Neural progenitor cell (in vitro differentiated cells): ENCODE data around the gene POLR2H. TPM values are rescaled to one million over a fixed set of nuclear protein-coding genes. Genes with fewer than 3 reads are reported as not detected.
A peak's percentile ranks its signal among the peaks of the same experiment; 100 is the strongest.

Experiments
- DNase-seq: peaks from one replicate; pipeline ENCODE4 v3.0.0-alpha.2; 2016; ENCODE audit warnings: low spot score
- H2AFZ ChIP-seq: fragments of 200-600 bp; sonication (generic); replicated peaks from 2 replicates; pipeline ENCODE4 v1.6.1; 2016; ENCODE audit warnings: antibody characterized with exemption
- H3F3A ChIP-seq: fragments of 200-600 bp; sonication (generic); 2 replicates; pipeline ENCODE4 v1.6.1; 2016; ENCODE audit warnings: antibody characterized with exemption, low read depth
- H3K27ac ChIP-seq: fragments of 200-600 bp; sonication (generic); 2 replicates; pipeline ENCODE4 v1.5.1; 2016; ENCODE audit warnings: mild to moderate bottlenecking
- H3K27me3 ChIP-seq: fragments of 200-600 bp; sonication (generic); 2 replicates; pipeline ENCODE4 v1.6.1; 2016; ENCODE audit warnings: mild to moderate bottlenecking, moderate library complexity
- H3K36me3 ChIP-seq: fragments of 200-600 bp; sonication (generic); 2 replicates; pipeline ENCODE4 v1.5.1; 2016
- H3K4me1 ChIP-seq: fragments of 200-600 bp; sonication (generic); 2 replicates; pipeline ENCODE4 v1.6.1; 2016; ENCODE audit warnings: mixed run types
- H3K4me2 ChIP-seq: fragments of 200-600 bp; sonication (generic); 2 replicates; pipeline ENCODE4 v1.6.1; 2016
- H3K4me3 ChIP-seq: fragments of 200-600 bp; sonication (generic); 2 replicates; pipeline ENCODE4 v1.5.1; 2016
- H3K79me2 ChIP-seq: fragments of 200-600 bp; sonication (generic); 2 replicates; pipeline ENCODE4 v1.6.1; 2016; ENCODE audit warnings: low read depth
- H3K9ac ChIP-seq: fragments of 200-600 bp; sonication (generic); 2 replicates; pipeline ENCODE4 v1.6.1; 2016
- H3K9me3 ChIP-seq: fragments of 200-600 bp; sonication (generic); 2 replicates; pipeline ENCODE4 v1.5.1; 2016; ENCODE audit warnings: low read depth
- H4K20me1 ChIP-seq: fragments of 200-600 bp; sonication (generic); 2 replicates; pipeline ENCODE4 v1.6.1; 2016; ENCODE audit warnings: low read depth
- H3K27ac Mint-ChIP-seq: 3 replicates; pipeline ENCODE4 v1.8.0; 2021; ENCODE audit warnings: mixed read lengths
- H3K27me3 Mint-ChIP-seq: 2 replicates; pipeline ENCODE4 v1.8.0; 2022; ENCODE audit warnings: low read depth, mild to moderate bottlenecking, inconsistent platforms, moderate library complexity, mixed read lengths; ENCODE audit not compliant: insufficient read depth
- H3K36me3 Mint-ChIP-seq: 3 replicates; pipeline ENCODE4 v1.8.0; 2021; ENCODE audit warnings: mixed read lengths
- H3K4me1 Mint-ChIP-seq: 3 replicates; pipeline ENCODE4 v1.8.0; 2021; ENCODE audit warnings: mixed read lengths
- H3K4me3 Mint-ChIP-seq: 3 replicates; pipeline ENCODE4 v1.8.0; 2021; ENCODE audit warnings: mild to moderate bottlenecking, moderate library complexity, mixed read lengths
- H3K9me3 Mint-ChIP-seq: 3 replicates; pipeline ENCODE4 v1.8.0; 2020; ENCODE audit warnings: mixed read lengths
- EZH2 ChIP-seq: fragments of 200-600 bp; sonication (generic); IDR thresholded peaks from 2 replicates; pipeline ENCODE4 v1.6.1; 2017; ENCODE audit warnings: antibody characterized with exemption, mild to moderate bottlenecking, moderate library complexity
- EZH2phosphoT487 ChIP-seq: fragments of 200-600 bp; sonication (generic); IDR thresholded peaks from 2 replicates; pipeline ENCODE4 v1.6.1; 2017; ENCODE audit warnings: antibody characterized with exemption
- total RNA-seq: library from RNA; depleted of rRNA; stranded (reverse); fragments of >200 nt; gene quantifications from 2 replicates; pipeline ENCODE4 v1.2.3, GENCODE V29; 2015; ENCODE audit warnings: low replicate concordance
- TF ChIP-seq, protein P1 (sequence below): fragments of 200-600 bp; sonication (generic); IDR thresholded peaks from 2 replicates; pipeline ENCODE4 v1.5.1; 2017; ENCODE audit warnings: antibody characterized with exemption, mild to moderate bottlenecking

POLR2H gene
- total RNA-seq, 1 donor from 2014 or later: 173 TPM

DNA sequence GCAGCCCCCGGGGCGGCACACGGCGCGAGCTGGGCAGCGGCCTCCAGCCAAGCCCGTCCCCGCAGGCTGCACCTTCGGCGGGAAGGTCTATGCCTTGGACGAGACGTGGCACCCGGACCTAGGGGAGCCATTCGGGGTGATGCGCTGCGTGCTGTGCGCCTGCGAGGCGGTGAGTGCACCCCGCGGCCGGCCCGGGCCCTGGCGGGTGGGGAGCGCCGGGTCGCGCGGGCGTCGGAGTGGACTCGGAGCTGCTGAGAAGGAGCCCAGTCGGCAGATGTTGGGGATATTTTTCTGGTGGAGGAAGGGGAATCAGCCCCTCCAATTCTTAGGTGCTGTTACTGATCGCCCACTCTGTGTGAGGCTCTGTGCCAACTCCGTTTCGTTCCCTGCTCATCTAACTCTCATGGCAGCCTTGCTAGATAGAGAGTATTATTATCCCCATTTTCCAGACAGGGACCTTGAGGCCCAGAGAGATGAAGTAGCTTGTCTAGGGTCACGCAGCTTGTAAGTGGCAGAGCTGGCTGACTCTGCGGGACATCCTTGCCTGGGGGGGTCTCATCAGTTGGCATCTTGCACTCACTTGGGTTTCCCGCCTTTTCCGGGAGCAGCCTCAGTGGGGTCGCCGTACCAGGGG is 19.2 kb downstream of the POLR2H start:
- H3K36me3 Mint-ChIP-seq: no peaks in the 10 kb centered on the region
- peaks cover 34% of the 10 kb centered on the region for H3K4me1 ChIP-seq
- H3K9me3 Mint-ChIP-seq: no peaks in the 10 kb centered on the region
- peak overlapping the region; percentile 91 for H2AFZ ChIP-seq
- no peak overlapping the region for H3K27ac Mint-ChIP-seq
- no peak for DNase-seq
- peaks cover 49% of the 10 kb centered on the region for H3K27me3 ChIP-seq
- H3K4me1 Mint-ChIP-seq: peaks cover 24% of the 10 kb centered on the region
- no peak overlapping the region for H3K9ac ChIP-seq
- no peaks in the 10 kb centered on the region for H3K9me3 ChIP-seq
- no peaks in the 10 kb centered on the region for H3K79me2 ChIP-seq
- peak overlapping the region; percentile 88 for H3K4me2 ChIP-seq
- peaks cover 8% of the 10 kb centered on the region for H4K20me1 ChIP-seq
- H3F3A ChIP-seq: peaks cover 32% of the 10 kb centered on the region
- peak overlapping the region; percentile 67 for H3K4me3 ChIP-seq
- peak overlapping the region; percentile 82 for H3K4me3 Mint-ChIP-seq
- TF ChIP-seq, protein P1, sequence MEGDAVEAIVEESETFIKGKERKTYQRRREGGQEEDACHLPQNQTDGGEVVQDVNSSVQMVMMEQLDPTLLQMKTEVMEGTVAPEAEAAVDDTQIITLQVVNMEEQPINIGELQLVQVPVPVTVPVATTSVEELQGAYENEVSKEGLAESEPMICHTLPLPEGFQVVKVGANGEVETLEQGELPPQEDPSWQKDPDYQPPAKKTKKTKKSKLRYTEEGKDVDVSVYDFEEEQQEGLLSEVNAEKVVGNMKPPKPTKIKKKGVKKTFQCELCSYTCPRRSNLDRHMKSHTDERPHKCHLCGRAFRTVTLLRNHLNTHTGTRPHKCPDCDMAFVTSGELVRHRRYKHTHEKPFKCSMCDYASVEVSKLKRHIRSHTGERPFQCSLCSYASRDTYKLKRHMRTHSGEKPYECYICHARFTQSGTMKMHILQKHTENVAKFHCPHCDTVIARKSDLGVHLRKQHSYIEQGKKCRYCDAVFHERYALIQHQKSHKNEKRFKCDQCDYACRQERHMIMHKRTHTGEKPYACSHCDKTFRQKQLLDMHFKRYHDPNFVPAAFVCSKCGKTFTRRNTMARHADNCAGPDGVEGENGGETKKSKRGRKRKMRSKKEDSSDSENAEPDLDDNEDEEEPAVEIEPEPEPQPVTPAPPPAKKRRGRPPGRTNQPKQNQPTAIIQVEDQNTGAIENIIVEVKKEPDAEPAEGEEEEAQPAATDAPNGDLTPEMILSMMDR: no peak
- TF ChIP-seq EZH2phosphoT487 (peak; percentile 67), EZH2 (peak; percentile 91)
- H3K27ac ChIP-seq: no peak overlapping the region
- no peaks in the 10 kb centered on the region for H3K36me3 ChIP-seq
- peaks cover 40% of the 10 kb centered on the region for H3K27me3 Mint-ChIP-seq

DNA sequence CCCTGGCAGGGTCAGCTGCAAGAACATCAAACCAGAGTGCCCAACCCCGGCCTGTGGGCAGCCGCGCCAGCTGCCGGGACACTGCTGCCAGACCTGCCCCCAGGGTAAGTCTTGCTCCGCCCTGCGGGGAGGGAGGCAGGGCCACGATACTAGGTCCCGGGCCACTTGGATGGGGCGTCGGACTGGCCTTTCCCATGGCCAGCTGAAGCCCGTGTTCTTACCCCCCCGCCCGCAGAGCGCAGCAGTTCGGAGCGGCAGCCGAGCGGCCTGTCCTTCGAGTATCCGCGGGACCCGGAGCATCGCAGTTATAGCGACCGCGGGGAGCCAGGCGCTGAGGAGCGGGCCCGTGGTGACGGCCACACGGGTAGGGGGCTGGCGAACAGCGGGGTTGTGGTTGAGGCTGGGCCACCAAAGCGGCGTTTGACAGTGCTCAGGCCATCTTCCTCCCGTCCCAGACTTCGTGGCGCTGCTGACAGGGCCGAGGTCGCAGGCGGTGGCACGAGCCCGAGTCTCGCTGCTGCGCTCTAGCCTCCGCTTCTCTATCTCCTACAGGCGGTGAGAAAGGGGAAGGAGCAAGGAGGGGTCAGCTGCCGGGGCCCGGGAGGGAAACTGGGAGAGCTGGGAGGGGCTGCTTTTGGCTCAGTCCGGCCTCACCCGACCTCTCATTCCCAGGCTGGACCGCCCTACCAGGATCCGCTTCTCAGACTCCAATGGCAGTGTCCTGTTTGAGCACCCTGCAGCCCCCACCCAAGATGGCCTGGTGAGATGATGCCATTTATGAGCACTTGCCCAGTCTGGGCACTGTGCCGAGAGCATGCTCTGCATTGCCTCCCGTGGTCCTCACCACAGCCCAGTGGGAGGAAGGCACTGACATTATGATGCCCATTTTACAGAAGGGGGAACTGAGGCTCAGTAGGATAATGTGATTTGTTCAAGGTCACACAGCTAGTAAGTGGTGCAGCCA is 20.0 kb downstream of the POLR2H start:
- Histone ChIP-seq H3K27ac (no peak overlapping the region), H3F3A (peaks cover 32% of the 10 kb centered on the region), H3K36me3 (no peaks in the 10 kb centered on the region), H3K9me3 (no peaks in the 10 kb centered on the region), H3K79me2 (no peaks in the 10 kb centered on the region), H3K4me3 (peak overlapping the region; percentile 67), H3K9ac (no peak overlapping the region), H3K4me1 (peaks cover 34% of the 10 kb centered on the region), H4K20me1 (peaks cover 8% of the 10 kb centered on the region), H3K4me2 (peak overlapping the region; percentile 88), H3K27me3 (peaks cover 49% of the 10 kb centered on the region), H2AFZ (peak overlapping the region; percentile 91)
- peak overlapping the region; percentile 82 for H3K4me3 Mint-ChIP-seq
- H3K4me1 Mint-ChIP-seq: peaks cover 24% of the 10 kb centered on the region
- peak; percentile 74 for DNase-seq
- TF ChIP-seq EZH2: peak; percentile 79
- TF ChIP-seq EZH2phosphoT487: peak; percentile 69
- TF ChIP-seq, protein P1: no peak
- no peak overlapping the region for H3K27ac Mint-ChIP-seq
- peaks cover 38% of the 10 kb centered on the region for H3K27me3 Mint-ChIP-seq
- no peaks in the 10 kb centered on the region for H3K36me3 Mint-ChIP-seq
- no peaks in the 10 kb centered on the region for H3K9me3 Mint-ChIP-seq

DNA sequence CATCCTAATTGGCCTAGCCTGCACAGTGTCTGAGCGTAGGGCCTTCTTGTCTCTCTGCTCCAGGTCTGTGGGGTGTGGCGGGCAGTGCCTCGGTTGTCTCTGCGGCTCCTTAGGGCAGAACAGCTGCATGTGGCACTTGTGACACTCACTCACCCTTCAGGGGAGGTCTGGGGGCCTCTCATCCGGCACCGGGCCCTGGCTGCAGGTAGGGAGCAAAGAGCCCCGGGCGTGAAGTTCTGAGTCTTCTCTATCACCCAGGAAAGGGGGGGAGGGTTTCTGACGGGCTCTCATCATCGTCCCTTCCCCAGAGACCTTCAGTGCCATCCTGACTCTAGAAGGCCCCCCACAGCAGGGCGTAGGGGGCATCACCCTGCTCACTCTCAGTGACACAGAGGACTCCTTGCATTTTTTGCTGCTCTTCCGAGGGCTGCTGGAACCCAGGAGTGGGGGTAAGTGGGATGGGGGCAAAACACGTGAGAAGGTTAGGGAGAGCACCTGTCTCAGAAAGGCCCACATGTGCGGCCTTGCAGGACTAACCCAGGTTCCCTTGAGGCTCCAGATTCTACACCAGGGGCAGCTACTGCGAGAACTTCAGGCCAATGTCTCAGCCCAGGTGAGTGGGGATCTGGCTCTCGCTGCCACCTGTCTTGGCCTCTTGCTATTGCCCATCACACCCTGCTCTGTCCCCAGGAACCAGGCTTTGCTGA is 21.0 kb downstream of the POLR2H start:
- Histone ChIP-seq H3K9me3 (no peaks in the 10 kb centered on the region), H3K79me2 (no peaks in the 10 kb centered on the region), H2AFZ (no peak overlapping the region), H4K20me1 (peaks cover 8% of the 10 kb centered on the region), H3K27me3 (peaks cover 49% of the 10 kb centered on the region), H3K36me3 (no peaks in the 10 kb centered on the region), H3K4me2 (no peak overlapping the region), H3K4me1 (peaks cover 29% of the 10 kb centered on the region), H3K4me3 (no peak overlapping the region), H3K27ac (no peak overlapping the region), H3F3A (peaks cover 32% of the 10 kb centered on the region), H3K9ac (no peak overlapping the region)
- DNase-seq: no peak
- no peak overlapping the region for H3K27ac Mint-ChIP-seq
- H3K4me1 Mint-ChIP-seq: peaks cover 23% of the 10 kb centered on the region
- H3K36me3 Mint-ChIP-seq: no peaks in the 10 kb centered on the region
- H3K9me3 Mint-ChIP-seq: no peaks in the 10 kb centered on the region
- TF ChIP-seq, protein P1: no peak
- TF ChIP-seq EZH2 (no peak), EZH2phosphoT487 (no peak)
- peak overlapping the region; percentile 10 for H3K4me3 Mint-ChIP-seq
- H3K27me3 Mint-ChIP-seq: peaks cover 31% of the 10 kb centered on the region
